KOPT-K1 (cell line): ENCODE measurements around the gene FOXJ2.

Source experiments
- H3K27ac ChIP-seq: fragments of 200-600 bp; sonication (generic); 2 replicates; pipeline ENCODE4 v1.5.1; 2016; ENCODE audit warnings: antibody characterized with exemption, mild to moderate bottlenecking, low read depth, low read length; ENCODE audit not compliant: poor library complexity, severe bottlenecking
- H3K36me3 ChIP-seq: fragments of 200-600 bp; sonication (generic); 2 replicates; pipeline ENCODE4 v1.5.1; 2017; ENCODE audit warnings: antibody characterized with exemption, mild to moderate bottlenecking, low read length, moderate library complexity; ENCODE audit not compliant: insufficient read depth
- H3K9me3 ChIP-seq: fragments of 200-600 bp; sonication (generic); 2 replicates; pipeline ENCODE4 v1.5.1; 2017; ENCODE audit warnings: antibody characterized with exemption, low read length, mild to moderate bottlenecking; ENCODE audit not compliant: insufficient read depth, poor library complexity, severe bottlenecking

The FOXJ2 gene

GRCh38 chr12:8099235-8099634, 66.7 kb downstream of the FOXJ2 start:
- H3K36me3 ChIP-seq: peaks cover 55% of the 10 kb centered on the region
- no peaks in the 10 kb centered on the region for H3K9me3 ChIP-seq
- H3K27ac ChIP-seq: no peak overlapping the region
